GM20000 (cell line): ENCODE data around the gene FIG4.
"Not testable (repeated sequence)": the region's sequence is repeated elsewhere in the genome, so short reads cannot be mapped to it uniquely, and the experiment has no call there.

Experiments
- DNase-seq: peaks from one replicate; pipeline ENCODE4 v3.0.0; 2012; ENCODE audit warnings: low spot score
- CTCF ChIP-seq: IDR thresholded peaks from 2 replicates; pipeline ENCODE4 v1.5.1; 2012; ENCODE audit warnings: mild to moderate bottlenecking, control low read depth; ENCODE audit errors: extremely low read depth, missing control alignments

Gene FIG4

GRCh38 chr6:109738667-109739066 lies 47.6 kb downstream of the FIG4 start:
- DNase-seq = no peak

GRCh38 chr6:109739686-109740085 lies 48.6 kb downstream of the FIG4 start:
- TF ChIP-seq CTCF = no peak
- no peak for DNase-seq

More at GRCh38 chr6:109738667-109739066, 47.6 kb downstream of the FIG4 start:
- no peak for TF ChIP-seq CTCF

- TF ChIP-seq CTCF = no peak
- DNase-seq = no peak
Measured at GRCh38 chr6:109740787-109741186, 49.7 kb downstream of the FIG4 start.

GRCh38 chr6:109743739-109744138 lies 52.6 kb downstream of the FIG4 start:
- TF ChIP-seq CTCF = no peak
- DNase-seq = no peak

GRCh38 chr6:109744779-109745178 lies 53.7 kb downstream of the FIG4 start:
- DNase-seq = not testable (repeated sequence)

- no peak for TF ChIP-seq CTCF
- DNase-seq = no peak
Measured at GRCh38 chr6:109747221-109747620, 56.1 kb downstream of the FIG4 start.

GRCh38 chr6:109759098-109759955 lies 68.2 kb downstream of the FIG4 start:
- TF ChIP-seq CTCF = no peak
- DNase-seq = no peak

- TF ChIP-seq CTCF = no peak
- no peak for DNase-seq
Measured at GRCh38 chr6:109760208-109760607, 69.1 kb downstream of the FIG4 start.
